Smooth muscle cell of the brain vasculature (primary cell): ENCODE data around the gene FLOT1.
A peak's percentile ranks its signal among the peaks of the same experiment; 100 is the strongest.

Experiments
- DNase-seq: peaks from one replicate; pipeline ENCODE4 v3.0.0-alpha.2; 2012; ENCODE audit warnings: low read depth, low spot score

The FLOT1 gene, protein sequence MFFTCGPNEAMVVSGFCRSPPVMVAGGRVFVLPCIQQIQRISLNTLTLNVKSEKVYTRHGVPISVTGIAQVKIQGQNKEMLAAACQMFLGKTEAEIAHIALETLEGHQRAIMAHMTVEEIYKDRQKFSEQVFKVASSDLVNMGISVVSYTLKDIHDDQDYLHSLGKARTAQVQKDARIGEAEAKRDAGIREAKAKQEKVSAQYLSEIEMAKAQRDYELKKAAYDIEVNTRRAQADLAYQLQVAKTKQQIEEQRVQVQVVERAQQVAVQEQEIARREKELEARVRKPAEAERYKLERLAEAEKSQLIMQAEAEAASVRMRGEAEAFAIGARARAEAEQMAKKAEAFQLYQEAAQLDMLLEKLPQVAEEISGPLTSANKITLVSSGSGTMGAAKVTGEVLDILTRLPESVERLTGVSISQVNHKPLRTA

DNA sequence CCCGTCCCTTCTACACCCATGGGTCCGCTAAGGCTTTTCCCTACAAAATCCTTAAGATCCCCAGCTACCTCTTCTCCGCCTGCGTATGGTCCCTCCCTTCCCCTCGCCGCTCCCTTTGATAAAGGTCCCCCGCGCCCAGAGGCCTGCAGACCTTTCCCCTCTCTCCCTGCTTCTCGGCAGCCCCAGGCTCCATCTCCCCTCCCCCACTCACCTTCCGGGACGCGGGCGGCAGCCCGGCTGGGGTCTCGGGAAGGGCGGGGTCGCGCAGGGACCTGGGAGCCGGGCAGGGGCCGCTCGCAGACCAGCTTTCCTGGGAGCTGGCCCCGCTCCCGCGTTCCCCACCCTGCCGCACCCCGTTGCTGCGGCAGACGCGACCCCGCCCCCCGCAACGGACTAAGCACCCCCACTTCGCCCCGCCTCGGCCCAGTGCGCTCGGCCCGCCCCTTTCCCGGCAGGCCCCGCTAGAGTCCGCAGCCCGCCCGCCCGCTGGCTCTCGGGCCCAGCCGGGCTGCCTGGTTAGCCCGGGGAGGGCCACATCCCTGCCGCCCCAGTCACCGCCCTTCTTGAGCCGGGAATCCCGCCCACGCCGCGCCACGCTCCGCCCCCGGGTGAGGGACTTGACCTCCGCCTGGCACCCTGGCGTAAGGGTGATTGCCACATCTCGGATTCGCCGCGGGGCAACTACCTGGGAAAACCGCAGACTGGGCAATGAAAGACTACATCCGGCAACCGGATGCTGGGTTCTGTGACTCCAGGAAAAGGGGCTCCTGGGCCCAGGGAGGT, at the start of gene FLOT1:
TSS of gene FLOT1 (minus strand) at position 372 of the 783 bp plus-strand sequence. CDS start 498 bp downstream, outside the sequence.
- DNase-seq, result peak; percentile 92

- no peak for DNase-seq
Observed at GRCh38 chr6:30790724-30791383, 48.4 kb upstream of the FLOT1 start.

GRCh38 chr6:30789606-30790005, 47.1 kb upstream of the FLOT1 start:
- no peak for DNase-seq

DNA sequence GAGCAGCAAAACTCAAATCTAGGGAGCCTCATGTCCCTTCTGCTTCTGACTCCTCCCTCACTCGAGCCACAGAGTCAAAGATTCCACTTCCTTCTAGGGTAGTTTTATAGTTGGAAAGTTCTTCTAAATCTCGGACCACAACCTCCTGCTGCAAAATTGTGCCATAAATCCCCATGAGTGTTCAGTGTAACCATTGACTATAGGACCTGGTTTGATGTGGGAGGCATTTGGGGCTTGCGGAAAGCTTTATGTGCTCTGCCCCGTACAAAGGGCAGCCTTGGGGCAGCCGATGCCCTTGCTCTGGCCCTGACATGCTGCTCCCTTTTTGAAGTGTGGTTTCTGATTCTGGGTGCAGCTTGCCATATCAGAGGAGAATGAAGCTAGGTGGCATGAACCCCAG, 45.5 kb upstream of the FLOT1 start:
- DNase-seq, result no peak

DNA sequence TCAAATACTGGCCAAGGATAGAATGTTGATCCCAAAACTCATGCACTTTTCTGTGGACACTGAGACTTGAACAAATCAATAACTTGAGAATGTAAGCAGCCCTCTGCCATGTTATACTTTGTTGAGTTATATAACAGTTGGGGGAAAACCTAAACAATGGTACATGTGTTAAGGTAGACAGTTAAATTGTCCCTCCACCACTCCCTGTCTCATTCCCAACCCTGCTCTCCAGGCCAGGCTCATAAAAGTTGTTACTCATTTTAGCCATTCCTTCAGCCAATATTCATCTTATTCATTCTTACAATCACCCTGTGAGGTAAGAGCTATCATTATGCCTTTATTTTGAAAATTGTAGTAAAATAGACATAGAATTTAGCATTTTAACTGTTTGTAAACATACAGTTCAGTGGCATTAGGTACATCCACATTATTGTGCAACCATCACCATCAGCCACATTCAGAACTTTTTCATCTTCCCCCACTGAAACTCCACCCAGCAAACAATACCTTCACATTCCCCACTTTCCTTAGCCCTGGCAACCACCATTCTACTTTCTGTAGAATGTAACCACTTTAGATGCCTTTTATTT, 40.0 kb upstream of the FLOT1 start:
- DNase-seq, result no peak

DNA sequence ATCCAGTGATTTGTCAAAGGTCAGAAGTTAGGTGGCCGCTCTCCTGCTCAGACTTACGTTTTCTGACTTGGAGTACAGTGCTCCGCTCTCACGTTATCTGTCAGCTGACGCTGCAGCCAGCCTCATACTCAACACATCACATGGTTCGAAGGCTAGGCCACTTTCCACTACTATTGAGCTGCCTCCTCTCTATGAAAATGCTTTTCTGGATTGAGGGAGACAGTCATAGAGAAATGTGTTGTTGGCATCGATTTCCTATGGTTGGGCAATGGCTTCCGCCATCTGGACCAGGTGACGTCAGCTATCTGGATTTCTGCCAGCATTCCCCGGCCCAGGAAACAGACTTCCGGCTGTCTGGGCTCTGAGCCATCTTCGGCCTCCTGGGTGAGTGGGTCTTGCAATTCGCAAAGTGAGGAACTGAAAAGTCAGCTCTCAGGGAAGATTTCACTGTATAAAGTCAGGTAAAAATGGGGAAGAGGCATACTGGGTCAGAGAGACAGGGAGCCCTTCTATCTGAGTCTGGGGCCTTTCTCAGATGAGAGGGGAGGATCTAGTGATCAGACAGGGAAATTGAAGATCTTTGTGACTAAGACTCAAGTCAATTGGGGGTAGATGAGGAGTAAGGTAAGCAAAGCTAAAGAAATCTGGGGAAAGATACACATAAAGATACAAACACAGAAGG, 39.4 kb upstream of the FLOT1 start:
- peak; percentile 97 for DNase-seq

GRCh38 chr6:30781395-30781742, 38.9 kb upstream of the FLOT1 start:
- no peak for DNase-seq

DNA sequence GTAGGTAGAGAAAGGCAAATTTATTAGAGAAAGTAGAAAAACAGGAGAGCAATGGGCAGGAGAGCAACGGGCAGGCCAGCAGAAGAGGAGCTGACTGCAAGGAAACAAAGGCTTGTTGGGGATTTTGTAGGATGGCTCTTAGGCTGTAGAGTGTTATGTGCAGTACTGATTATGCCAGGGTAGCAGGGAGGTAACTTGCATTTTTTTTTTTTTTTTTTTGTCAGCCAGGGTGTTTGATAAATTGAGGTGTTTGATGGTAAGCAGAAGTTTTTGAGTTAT, 38.1 kb upstream of the FLOT1 start:
- no peak for DNase-seq

- no peak for DNase-seq
Observed at GRCh38 chr6:30779850-30780641, 37.6 kb upstream of the FLOT1 start.

- DNase-seq, result no peak
Observed at GRCh38 chr6:30778001-30778635, 35.6 kb upstream of the FLOT1 start.

GRCh38 chr6:30777155-30777485, 34.6 kb upstream of the FLOT1 start:
- no peak for DNase-seq

DNA sequence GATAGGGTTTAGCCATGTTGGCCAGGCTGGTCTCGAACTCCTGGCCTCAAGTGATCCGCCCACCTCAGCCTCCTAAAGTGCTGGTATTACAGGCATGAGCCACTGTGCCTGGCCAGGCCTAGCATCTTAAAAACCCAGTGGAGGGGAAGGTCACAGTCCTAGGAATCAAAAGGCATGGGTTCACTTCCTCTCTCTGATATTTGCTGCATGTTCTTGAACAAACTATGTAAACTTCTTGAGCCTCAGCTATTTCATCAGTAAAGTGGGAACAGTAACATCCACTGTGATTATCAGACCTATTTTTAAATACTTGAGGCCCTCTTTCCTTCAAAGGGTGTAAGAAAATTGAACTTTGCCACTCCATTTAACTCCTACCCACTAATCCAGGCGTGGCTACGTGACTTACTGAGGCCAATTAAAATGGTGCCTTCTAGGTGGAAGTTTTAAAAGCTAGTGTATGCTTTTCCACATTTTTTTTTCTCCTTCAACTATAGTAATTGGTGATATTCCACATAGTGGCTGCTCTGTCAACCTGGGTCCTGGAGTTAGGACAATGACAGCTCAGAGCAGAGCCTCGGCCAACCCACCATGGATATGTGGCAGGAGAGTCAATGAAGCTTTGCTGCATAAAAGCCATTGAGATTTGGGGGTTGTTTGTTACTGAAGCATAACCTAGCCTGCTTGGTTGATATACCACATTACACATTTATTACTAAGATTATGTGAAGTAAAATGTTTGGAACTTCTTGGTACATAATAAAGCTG, 34.1 kb upstream of the FLOT1 start:
- DNase-seq, result no peak

- no peak for DNase-seq
Observed at GRCh38 chr6:30775104-30775503, 32.6 kb upstream of the FLOT1 start.

GRCh38 chr6:30774701-30775100, 32.2 kb upstream of the FLOT1 start:
- no peak for DNase-seq

GRCh38 chr6:30770592-30770991, 28.1 kb upstream of the FLOT1 start:
- DNase-seq, result no peak

- DNase-seq, result no peak
Observed at GRCh38 chr6:30769853-30770524, 27.5 kb upstream of the FLOT1 start.

GRCh38 chr6:30769088-30769852, 26.8 kb upstream of the FLOT1 start:
- DNase-seq, result peak; percentile 52

- DNase-seq, result no peak
Observed at GRCh38 chr6:30768634-30769087, 26.2 kb upstream of the FLOT1 start.
